Stimulated activated naive CD4-positive, alpha-beta T cell (primary cell): ENCODE results near the gene ZNF485.
A peak's percentile ranks its signal among the peaks of the same experiment; 100 is the strongest.
"Not testable (repeated sequence)": the region's sequence is repeated elsewhere in the genome, so short reads cannot be mapped to it uniquely, and the experiment has no call there.

Experiments
- DNase-seq, 6 experiments: peaks; one replicate each; lab custom pipeline; 2025; lab: John Stamatoyannopoulos, UW

Gene ZNF485

DNA sequence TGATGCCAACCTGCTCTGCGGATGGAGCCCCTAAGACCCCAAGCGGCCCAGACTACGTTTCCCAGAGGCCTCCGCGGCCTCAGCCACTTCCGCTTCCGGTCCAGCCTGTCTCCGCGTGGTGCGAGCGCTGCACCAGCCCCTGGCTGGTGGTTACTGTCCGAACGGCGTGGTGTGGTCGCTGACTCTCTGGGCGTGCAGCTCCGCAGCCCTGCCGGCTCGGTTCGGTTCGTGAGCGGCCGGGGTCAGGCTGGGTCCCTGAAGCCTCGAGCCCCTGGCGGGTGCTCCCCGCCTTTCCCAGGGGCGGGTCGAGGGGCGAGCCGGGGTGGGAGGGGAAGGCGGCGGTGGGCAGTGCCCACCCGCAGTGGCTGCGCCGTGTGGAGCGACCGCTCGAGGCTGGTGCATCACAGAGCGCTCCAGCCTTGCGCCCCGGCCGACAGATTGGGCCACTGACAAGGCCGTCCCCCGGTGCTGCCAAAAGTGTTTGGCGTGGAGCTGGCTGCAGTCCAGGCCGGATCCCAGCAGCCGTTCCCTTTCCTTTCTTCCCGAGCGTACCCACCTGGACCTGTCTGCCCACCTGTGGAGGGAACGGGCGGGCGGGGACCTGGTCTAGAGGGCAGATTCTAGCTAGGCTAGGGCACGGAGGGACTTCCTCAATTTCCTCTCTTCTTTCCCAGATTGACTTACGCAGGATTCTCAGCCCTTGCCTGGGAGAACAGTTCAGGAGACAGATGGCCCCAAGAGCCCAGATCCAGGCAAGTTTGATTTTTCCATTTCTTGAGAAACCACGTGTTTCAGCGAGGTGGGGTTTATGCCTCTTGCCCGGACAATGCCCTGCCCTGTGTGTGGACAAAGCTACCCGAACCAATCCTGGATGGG lies at the start of gene ZNF485:
Gene ZNF485, plus strand, starts transcription at position 116 of the 876 bp plus-strand sequence. Its CDS starts 613 bp downstream, at position 729.
- peak; percentile 36 to 54 (median 46) for DNase-seq

GRCh38 chr10:43557214-43557613 lies 49.0 kb upstream of the ZNF485 start:
- DNase-seq, result no peak

- no peak for DNase-seq
Measured at GRCh38 chr10:43569681-43570080, 36.6 kb upstream of the ZNF485 start.

DNA sequence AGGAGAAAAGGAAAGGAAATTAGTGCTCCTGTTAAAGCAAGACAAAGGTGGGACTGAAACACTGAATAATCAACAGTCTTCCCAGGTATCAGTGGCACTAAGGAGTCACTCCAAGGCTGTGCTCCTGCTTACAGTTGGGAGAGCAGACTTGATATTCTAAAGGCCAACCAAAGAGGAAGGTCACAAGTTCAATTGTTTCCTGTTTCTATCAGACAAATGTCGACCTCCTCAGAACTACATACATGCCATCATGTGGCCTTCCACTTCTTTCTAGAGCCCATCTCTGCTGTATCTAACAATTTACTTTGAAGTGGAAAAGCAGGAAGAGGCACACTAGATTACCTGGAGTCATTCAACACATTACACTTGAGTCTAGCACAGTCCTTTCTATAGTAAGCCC lies 35.3 kb upstream of the ZNF485 start:
- no peak for DNase-seq

DNA sequence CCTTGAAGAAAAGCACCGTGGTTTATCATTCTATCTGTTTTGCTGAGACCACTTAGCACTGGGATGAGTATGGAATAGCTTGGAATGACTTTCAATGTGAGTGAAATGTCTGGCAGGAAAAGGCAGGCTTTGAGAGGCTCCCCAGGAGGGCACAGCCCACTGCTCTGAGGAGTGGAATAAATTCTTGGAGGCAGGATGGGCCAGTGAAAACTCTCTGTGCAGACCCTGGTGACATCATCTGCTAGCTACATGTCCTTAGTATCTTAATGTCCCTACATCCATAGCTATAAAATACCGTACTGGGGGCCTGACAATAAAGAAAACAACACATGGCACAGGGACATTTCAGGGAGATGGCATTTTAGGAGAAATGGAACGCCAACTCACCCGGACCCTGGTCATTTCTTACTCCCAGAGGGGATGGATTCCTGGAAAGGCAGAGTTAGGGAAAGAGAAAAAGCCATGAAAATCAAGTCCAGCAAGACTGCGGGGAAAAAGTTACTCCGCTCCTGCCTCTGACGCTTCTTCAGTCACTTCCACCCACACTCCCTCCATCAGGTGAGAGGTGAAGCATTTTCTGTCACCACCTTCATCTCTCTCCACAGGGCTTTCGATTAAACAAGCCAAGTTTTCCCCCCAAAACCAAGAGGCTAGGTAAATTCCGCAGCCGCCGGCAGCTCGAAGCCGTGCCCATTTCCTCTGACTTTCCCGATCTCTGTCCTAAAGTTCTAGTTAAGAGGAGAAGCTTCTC lies 32.8 kb upstream of the ZNF485 start:
- DNase-seq, result peak in 1 of 6 experiments; percentile 42

GRCh38 chr10:43574001-43574892 lies 32.0 kb upstream of the ZNF485 start, which contains the start of gene ZNF239:
TSS of gene ZNF239 (minus strand) at chr10:43574616. CDS start at chr10:43558079, 16,537 bp downstream.
- peak; percentile 55 to 79 (median 68) for DNase-seq

GRCh38 chr10:43574906-43575305 lies 31.3 kb upstream of the ZNF485 start:
- DNase-seq, result peak in 1 of 6 experiments; percentile 16

DNA sequence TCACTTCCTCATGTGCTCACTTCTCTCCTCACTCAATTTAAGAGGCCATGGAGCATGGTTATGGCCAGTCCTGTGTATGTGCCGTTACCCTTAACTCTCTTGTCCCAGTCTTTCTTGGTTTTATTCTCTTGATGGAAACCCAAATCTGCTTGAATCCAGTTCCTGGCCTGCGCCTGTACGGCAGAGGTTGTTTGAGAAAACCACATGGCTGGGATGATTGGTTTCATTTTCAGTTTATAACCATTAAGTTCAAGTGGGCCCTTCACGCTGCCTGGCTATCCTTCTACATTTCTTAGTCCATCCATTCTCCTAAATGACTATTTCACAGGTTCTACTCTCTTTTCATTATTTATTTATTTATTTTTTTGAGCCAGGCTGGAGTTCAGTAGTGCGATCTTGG lies 30.2 kb upstream of the ZNF485 start:
- DNase-seq, result no peak

DNA sequence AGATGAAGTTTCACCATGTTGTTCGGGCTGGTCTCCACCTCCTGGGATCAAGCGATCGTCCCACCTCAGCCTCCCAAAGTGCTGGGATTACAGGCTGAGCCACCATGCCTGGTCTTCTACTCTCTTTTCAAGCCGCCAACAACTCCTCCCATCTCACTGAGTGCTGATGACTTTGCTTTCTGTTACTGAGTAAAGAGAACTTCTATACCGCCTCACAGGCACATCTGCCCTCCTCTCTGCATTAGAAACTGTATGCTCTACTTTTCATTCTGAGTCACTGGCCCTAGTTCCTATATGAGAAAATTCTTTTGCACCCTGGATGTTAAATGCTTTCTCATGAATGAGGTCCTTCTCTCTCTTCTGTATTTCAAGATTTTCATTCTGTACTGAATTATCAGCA lies 29.7 kb upstream of the ZNF485 start:
- DNase-seq, result no peak

DNA sequence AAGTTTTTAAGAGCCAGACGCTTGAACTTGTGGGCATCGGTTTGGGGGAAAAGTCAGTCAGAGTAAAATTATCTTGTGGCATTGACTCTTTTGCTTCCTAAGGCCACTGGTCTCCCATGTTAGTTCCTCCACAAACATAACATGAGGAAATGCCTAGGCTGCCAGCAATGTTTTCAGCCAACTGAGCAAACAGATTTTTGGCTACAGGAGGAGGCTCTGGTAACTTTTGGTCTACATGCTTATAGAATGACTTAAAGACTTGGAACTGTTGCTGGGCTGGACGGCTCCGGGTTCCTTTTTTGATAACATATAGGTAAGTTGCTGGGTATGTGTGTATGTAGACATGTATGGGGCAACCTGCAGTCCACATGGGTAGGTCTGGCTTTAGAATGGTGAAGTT lies 22.2 kb upstream of the ZNF485 start:
- no peak for DNase-seq

GRCh38 chr10:43585046-43585445 lies 21.2 kb upstream of the ZNF485 start:
- DNase-seq, result no peak

DNA sequence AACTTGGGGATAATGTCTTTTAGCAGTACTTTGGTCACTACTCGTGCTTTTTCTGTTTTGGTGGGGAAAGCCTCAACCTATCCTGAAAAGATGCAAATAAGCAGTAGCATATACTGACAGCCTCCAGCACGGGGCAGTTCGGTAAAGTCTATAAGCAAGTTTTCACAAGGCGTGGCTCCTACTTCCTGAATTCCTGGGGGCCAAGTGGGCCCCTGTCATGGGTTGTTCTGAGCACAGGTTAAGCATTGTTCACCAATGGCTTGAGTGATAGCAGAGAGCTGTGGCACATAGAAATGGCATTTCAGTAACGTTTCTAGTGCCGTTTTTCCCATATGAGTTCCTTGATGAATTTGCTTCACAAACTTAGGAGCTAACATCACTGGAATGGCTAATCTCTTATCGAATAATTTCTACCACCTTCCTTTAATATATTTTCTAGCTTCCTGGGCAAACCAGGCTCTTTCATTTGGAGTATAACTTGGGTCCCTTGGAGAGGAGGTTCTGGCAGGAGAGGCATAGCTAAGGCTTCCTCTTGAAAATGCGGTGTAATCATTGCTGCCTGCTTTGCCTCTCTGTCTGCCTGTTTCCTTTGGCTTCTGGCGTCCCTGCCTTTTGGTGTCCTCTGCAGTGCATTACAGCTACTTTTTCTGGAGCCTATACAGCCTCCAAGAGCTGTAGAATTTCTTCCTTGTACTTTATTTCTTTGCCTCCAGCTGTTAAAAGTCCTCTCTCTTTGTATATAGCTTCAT lies 20.1 kb upstream of the ZNF485 start:
- DNase-seq, result no peak

DNA sequence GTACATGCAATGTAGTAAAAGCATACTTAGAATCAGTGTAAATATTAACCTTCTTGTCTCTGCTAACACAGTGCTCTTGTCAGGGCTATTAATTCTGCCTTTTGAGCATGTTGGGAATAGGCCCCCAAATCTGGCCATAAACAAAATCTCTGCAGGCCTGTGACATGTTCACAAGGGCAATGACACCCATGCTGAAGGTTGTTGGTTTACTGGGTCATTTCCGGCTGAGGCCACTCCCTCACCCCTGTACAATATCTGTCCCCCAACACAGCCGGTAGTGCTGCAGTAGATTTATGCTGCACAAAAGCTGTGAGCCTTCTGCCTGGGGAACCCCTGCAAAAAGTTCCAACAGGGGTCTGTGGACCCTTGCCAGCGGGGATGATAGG lies 19.5 kb upstream of the ZNF485 start:
- DNase-seq, result not testable (repeated sequence)

DNA sequence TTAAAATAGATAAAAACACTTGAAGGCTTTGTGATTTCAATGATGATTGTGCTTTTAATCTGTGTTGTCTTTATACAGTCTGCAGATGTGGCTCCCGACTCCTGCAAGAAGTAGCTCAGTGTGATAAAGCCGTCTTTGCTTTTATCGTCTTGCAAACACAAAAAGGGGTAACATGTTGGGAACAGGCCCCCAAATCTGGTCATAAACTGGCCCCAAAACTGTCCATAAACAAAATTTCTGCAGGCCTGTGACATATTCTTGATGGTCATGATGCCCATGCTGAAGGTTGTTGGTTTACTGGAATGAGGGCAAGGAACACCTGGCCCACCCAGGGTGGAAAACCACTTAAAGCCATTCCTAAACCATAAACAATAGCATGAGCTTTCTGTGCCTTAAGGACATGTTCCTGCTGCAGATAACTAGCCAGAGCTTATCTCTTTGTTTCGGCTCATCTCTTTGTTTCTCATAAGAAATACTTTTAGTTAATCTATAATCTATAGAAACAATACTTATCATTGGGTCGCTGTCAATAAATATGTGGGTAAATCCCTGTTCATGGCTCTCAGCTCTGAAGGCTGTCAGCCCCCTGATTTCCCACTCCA lies 14.8 kb upstream of the ZNF485 start:
- DNase-seq, result no peak

GRCh38 chr10:43594944-43595589 lies 11.2 kb upstream of the ZNF485 start:
- peak in 2 of 6 experiments; percentile 6 to 8 for DNase-seq

DNA sequence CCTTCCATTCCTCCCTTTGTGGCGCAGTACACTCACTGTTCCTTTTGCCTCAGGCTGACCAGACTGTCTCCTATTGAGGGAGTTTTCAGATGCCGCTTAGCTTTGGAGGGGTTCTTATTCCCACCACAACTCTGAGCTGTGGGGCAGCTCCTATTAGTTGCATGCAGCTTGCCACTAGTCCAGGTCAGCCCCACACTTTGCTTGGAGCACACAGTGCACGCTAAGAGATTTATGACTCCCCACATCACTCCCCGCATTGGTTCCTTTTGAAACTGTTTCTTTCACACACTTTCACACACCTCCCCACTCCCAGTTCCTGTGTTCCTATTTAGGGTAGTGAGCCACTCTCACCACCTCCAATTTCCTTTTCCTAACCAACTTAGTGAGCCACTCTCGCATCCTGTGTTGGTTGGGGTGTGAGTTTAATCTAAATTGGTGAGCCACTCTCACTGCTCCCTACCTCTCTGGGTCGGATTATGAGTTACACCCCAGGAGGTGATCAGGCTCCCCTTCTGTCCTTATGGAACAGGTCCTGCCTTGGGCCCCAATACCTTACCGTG lies 10.4 kb upstream of the ZNF485 start:
- DNase-seq, result peak in 2 of 6 experiments; percentile 3 to 16

GRCh38 chr10:43596546-43596945 lies 9.7 kb upstream of the ZNF485 start:
- no peak for DNase-seq

DNA sequence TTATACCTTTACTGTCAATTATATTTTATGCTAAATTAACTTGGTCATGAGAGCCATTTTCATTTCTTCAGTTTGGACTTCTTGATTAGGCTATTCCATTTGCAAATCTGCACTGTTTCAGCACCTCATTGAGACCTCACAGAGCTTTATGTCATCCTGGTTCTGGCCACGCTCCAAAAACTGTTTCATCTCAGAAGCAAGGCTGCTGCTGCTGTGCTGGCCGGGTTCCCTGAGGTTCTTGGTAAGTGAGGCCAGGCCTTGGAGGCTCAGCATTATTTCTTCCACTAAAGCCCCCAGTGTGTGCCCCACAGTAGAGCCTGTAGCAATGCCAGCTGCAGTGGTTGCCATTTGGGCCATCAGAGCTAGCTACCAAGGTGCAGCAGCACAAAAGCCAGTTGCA lies 7.8 kb upstream of the ZNF485 start:
- DNase-seq, result no peak

DNA sequence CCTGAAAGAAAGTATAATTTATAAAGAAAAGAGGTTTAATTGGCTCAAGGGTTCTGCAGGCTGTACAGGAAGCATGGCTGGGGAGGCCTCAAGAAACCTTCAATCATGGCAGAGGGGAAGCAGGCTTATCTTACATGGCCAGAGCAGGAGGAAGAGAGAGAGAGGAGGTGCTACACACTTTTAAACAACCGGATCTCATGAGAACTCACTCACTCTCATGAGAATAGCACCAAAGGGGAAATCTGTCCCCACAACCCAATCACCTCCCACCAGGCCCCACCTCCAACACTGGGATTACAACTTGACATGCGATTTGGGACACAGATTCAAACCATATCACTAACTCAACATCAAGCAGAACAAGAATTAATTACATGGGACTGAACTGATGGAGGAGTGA lies 6.9 kb upstream of the ZNF485 start:
- DNase-seq, result no peak

DNA sequence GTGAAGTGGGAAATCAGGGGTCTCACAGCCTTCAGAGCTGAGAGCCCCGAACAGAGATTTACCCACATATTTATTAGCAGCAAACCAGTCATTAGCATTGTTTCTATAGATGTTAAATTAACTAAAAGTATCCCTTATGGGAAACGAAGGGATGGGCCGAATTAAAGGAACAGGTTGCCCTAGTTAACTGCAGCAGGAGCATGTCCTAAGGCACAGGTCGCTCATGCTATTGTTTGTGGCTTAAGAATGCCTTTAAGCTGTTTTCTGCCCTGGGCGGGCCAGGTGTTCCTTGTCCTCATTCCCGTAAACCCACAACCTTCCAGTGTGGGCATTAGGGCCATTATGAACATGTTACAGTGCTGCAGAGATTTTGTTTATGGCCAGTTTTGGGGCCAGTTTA lies 4.7 kb upstream of the ZNF485 start:
- not testable (repeated sequence) for DNase-seq
